Right renal cortex interstitium (tissue), 3 donors: ENCODE data around the gene TPMT. TPM values are rescaled to one million over a fixed set of nuclear protein-coding genes. Genes with fewer than 3 reads are reported as not detected.
"Not testable (repeated sequence)": the region's sequence is repeated elsewhere in the genome, so short reads cannot be mapped to it uniquely, and the experiment has no call there.

Experiments used
- DNase-seq, 3 donors: peaks; one replicate each; pipeline ENCODE4 v3.0.0-alpha.2; 2013; ENCODE audit warnings: low read depth in 3 of 3, low spot score in 2 of 3
- polyA plus RNA-seq, 3 donors: library from polyadenylated mRNA; unstranded; fragments of 120-200 nt; gene quantifications; one replicate each; pipeline ENCODE4 v1.2.1, GENCODE V29; 2013; ENCODE audit not compliant: insufficient read length in 3 of 3

The TPMT gene
- polyA plus RNA-seq, 3 donors = 29.5 to 30.9 (median 29.6) TPM

DNA sequence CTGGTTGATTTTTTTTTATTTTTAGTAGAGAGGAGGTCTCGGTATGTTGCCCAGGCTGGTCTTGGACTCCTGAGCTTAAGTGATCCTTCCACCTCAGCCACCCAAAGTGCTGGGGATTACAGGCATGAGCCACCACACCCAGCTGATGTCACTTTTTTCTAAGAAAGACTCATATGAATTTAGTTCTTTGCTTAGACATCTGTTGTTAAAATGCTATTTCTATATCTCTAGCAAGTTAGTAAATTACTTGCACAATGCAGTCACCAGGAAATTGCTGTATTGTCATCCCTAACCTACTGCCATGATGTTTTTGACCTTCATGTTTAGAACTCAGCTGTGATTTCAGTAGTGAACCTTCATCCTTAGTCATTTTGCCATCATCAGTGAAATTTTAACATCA lies 6.0 kb upstream of the TPMT start:
- no peak for DNase-seq

DNA sequence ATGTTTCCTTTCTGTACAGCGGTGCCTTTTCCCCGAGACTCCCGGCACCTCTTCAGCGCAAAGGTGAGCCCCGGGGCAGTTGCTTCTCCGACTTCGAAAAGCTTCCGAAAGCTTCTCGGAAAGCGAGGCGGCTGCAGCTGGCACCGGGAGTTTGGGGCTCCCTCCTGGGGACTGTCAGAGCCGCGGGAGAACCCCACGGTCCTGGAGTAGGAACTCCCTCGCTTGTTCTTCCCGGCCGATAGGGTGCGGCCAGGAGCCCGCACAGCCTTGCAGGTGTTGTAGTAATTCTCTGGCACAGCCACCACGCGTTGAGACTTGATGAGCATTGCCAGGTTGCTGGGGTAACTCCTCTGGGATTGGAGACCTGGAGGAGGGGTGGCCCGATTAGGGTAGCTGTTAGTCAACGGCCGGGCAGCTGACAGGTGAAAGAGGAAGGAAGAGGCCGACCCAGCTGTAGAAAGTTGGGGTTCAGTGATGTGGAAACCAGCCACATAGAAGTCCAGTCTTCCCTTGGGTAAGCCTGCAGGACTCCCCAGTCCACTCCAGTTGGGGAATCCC lies 1.1 kb upstream of the TPMT start:
- DNase-seq = peak in 1 of 3 donors; percentile 32

DNA sequence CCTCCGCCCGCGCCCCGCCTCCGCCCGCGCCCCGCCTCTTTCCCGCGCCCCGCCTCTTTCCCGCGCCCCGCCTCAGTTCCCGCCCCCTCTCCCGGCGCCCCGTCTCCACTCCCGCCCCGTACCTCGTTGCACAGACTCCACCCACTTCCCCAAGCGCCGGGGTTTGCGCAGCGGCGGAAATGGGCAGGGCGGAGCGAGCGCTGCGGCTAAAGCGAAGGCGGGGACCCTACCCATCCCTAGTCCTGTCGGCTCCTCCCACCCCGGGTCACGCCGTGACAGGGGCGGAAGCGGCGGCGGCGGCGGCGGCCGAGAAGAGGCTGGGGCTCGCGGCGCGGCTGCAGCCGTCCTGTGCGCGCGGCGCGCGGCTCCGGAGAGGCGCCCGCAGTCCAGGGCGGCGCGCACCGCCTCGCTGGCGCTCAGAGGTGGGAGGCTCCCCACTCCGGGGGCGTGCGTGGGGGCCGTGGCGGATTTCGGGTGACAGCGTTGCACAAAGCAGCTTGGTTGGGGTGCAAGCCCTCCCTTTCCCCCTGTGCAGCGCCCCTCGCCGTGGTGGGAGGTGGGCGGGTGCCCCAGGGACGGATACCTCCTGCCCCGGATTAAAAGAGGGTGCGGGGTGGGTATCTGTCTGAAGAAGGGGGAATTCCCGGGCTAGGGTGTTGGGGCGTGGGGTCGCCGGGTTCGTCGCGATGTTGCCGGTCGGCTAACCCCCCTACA lies 430 bp upstream of the TPMT start, which contains the start of gene KDM1B:
Gene KDM1B (plus strand): TSS at position 273 of the 714 bp plus-strand sequence. CDS start 4,474 bp downstream, outside the sequence.
- peak; percentile 88 to 95 (median 92) for DNase-seq

DNA sequence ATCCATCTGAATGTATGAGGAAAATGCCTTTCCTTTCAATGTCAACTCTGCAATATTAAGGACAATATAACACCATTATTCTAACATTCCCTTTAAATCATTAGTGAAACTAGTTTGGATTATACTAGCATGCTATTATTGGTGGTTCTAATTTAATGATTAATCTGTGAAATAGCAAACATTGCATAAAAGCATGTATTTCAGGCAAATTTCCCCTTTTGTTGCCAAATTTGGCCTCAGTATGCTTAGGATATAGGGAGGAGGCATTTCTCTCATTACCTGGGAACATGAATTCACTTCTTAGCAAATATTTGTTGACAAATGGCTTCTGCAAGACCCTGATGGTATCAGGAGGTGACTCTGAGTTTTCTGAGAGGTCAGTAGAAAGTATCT lies 1.6 kb downstream of the TPMT start:
- no peak for DNase-seq

DNA sequence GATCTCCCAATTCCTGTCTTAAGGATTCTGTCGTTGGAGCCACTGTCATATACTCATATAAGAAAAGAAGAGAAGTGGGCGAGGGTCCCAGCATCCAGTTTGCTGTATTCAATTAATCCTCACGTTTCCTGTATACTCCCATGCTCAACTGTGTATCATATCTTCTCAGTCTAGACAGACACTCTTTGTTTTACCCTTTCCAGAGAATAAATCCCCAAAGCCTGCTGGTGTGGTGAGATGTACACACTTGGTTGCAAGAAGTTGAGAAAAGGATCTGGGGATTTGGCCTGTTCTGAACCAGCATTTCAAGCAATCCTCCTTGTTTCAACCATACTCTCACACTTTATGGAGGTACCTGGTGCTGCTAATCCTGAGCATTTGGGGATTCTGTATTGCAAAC lies 3.1 kb downstream of the TPMT start:
- DNase-seq = no peak

DNA sequence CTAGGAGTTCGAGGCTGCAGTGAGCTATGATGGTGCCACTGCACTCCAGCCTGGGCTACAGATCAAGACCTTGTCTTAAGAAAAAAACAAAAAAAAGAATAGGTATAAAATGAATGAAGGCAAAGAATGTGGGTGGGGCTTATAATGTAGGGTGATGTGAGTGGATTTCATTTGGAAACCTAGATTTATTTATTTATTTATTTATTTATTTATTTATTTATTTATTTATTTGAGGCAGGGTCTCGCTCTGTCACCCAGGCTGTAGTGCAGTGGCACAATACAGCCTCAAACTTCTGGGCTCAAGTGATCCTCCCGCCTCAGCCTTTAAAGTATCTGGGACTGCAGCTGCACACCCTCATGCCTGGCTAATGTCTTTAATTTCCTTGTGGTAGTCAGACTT lies 3.5 kb downstream of the TPMT start:
- not testable (repeated sequence) for DNase-seq

DNA sequence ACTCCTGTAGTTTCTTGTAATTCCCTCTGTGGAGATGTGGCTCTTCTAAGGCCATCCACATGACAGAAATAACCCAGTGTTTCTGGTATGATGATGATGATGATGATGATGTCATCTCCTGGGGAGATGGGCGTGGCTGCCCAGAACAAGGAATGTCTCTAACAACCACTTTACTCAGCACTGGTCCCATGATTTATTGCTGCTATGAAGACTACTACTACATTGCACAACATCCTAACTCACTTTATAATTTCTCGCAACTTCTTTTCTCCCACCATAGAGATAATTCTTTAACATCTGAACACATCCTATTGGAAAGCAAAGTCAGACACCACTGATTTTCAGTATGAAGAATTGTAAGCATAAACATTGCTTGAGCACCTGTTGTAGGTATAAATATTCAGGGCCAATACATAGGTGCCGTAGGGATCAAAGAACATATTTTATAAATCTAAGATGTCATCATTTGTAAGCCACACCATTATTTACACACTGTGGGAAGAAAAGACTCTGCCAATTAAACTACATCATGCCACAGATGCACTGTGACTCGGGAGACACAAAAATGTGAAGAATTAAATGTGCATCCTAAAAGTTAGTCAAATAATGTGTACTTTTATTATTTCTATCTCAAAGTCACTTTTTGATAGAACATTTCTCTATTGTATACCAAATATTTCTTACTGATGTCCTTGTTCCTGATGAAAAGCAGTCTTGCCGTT lies 6.4 kb downstream of the TPMT start:
- no peak for DNase-seq

DNA sequence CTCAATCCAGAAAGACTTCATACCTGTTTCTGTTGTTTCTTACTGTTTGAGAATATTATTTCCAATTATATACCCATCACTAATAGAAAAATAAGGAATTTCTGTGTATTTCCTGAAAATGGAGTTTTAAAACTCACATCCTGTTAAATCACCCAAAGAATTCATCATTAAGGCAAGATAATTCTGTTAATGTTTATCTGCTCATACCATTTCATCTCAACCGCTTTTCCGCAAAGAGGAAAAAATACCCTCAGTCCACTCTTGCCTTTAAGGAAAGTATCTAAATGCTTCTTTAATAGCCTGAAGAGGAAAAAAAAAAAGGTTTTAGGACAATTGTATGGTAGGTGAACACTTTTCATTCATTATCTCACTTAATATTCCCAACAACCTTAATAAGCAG lies 7.3 kb downstream of the TPMT start:
- DNase-seq = no peak

DNA sequence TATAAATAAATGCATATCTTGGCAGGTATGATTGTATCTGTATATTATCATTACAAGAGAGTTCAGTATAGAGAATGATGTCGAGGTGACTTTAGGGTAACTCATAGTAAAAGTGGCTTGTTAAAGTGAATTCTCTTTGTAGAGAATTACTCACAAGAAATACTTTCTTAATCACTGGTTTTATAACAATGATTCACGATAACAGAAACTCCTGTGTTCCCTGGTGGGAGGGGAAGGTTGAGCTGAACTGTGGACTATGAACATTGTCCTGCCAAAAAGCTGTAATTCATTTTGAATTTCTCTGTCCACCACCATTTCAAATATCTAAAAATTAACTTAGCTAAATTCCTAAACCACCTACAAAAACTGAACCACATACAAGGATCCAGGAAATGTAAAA lies 7.7 kb downstream of the TPMT start:
- no peak for DNase-seq

DNA sequence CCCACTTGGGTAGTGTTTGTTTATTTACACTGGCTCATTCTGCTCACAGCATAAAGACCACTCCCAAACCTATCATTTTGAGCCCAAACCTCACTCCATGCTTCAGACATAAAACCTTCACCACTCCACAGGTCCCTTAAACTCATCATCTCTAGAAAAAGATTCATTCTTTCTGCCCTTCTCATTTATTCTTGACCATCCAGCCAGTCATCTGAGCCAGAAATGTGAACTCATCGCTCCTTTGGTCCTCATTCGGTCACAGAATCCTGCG lies 12.4 kb downstream of the TPMT start:
- DNase-seq = no peak

DNA sequence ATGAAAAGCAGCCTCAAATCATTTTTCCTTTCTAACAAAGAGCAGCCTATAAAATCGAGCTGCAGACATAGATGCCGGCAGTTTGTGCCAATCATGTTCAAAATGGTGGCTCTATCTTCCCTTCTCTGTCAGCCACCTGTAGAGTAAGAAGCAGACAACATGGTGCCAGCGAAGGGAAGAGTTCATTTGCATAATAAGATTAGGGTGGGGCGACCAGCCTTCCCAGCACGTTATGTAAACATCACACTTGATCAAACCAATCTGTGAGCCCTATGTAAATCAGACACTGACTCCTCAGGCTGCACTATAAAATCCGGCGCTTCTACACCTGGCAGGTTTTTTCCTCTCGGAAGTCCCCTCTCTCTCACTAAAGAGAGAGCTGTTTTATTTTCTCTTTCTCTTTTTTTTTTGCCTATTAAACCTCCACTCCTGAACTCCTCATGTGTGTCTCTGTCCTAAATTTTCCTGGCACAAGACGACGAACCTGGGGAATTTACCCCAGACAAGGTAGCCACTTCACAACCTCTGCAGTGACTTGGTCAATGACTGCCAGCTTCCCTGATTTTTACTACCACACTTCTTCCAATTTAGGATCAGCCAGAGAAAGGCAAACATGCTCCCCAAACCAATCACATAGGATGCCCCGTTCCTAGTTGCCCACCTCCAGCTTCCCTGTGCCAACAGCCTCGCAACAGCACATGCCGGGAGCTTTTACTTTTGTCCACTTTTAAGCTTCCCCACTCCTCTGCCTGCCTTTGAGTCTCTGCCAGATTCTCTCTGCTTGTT lies 12.9 kb downstream of the TPMT start:
- no peak for DNase-seq

DNA sequence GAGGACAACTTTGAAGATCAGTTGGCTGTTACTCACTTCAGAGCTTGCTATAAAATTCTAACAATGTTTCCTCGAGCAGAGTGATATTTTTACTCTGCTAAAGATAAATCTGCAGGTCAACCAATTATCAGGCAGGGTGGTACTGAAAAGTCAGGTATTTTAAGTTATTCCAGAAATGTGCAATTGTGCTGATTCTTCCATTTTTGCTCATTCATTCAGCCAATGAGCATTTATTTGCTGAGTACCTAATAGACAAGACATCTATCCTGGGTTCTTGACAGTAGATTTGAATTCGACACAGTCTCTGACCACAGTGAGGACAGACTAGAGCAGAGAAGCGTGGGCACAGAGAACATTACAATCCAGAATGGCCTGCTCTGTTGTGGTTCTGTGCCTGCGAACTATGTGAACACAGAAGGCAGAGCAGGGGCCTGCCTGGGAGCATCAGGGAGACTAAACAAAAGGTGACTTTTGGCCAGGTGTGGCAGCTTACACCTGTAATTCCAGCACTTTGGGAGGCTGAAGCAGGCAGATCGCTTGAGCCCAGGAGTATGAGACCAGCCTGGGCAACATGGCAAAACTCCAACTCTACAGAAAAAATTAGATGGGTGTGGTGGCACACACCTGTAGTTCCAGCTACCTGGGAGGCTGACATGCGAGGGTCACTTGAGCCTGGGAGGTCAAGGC lies 14.8 kb downstream of the TPMT start:
- no peak for DNase-seq

DNA sequence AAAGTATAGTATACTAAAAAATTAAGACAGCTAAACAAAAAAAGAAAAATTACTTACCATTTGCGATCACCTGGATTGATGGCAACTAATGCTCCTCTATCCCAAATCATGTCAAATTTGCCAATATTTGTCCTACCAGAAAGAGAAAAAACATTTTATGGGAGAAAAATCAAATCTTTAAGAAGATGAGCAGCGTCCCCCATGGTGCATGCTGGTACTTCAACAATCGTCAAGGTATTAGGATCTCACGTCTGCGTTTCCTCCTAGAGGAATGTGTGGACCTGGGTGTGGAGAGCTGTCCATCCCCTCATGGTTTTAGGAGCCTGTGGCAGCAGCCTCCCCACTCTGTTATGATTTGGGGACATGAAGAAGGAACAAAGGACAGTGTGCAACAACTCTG lies 16.0 kb downstream of the TPMT start:
- DNase-seq = no peak

DNA sequence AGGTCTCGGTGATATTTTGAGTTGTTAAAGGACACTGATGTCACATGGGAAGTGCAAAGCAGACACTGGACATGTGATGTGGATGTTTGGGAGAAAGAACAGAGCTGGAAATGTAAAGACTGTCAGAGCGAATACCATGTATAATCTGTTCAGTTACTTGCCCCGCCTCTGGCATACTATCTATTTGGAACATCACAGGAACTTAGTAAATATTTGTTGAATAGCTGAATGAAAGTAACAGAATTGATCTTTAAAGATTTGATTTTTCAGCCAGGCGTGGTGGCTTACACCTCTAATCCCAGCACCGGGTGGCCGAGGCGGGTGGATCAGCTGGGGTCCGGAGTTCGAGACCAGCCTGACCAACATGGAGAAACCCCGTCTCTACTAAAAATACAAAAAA lies 18.6 kb downstream of the TPMT start:
- no peak for DNase-seq

DNA sequence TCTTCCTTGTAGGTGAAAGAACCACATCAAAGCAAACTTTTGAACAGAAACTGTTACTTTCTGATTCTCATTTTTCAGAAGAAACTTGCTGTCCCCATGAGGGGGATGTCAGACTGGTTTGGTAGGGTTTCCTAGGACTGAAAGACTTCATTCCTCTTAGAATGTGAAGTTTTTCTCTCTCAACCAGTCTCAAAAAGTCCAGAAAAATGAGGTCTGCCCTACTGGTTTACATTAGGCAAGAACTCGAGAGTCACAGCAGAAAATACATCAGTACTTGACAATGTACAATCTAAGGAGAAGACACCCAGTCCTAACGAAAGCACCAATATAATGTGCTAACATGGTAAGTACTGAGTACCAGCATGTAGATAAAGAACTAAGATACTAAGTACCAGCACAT lies 19.7 kb downstream of the TPMT start:
- no peak for DNase-seq

DNA sequence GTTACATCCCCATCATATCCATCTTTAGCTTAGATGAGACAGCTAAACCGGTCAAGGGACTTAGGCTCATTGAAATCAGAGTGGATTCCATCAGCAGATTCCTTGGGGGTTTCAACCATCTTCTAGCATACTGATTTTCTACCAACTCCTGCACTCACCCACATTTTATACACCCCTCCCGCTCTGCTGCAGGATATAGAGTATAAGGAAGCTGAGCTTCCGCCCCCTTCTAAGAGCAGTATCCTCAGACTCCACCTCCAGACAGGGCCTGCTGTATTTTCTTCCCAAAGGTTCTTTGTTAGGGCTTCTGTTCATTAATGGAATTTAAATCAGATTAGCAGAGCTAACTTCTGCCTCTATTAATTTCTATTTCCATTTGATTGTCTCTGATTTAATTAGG lies 22.5 kb downstream of the TPMT start:
- no peak for DNase-seq

DNA sequence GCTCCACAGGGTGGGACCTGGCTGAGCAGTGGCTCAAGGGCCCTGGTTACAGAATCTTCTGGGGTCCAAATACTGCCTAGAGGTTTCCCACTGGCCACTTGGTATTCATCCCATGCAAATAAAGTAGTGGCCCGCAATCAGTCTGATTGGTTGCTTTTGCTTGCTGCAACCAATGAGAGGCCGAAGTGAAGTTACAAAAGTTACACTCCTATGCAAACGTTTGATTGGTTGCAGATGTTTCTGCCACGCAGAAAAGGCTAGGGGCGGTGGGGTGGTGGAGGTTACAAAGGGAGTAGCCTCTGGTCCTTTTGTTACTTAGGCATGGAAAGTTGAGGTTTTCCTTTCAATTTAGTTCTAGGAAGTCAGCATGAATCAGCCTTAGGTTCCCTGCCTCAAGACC lies 28.8 kb downstream of the TPMT start:
- no peak for DNase-seq

DNA sequence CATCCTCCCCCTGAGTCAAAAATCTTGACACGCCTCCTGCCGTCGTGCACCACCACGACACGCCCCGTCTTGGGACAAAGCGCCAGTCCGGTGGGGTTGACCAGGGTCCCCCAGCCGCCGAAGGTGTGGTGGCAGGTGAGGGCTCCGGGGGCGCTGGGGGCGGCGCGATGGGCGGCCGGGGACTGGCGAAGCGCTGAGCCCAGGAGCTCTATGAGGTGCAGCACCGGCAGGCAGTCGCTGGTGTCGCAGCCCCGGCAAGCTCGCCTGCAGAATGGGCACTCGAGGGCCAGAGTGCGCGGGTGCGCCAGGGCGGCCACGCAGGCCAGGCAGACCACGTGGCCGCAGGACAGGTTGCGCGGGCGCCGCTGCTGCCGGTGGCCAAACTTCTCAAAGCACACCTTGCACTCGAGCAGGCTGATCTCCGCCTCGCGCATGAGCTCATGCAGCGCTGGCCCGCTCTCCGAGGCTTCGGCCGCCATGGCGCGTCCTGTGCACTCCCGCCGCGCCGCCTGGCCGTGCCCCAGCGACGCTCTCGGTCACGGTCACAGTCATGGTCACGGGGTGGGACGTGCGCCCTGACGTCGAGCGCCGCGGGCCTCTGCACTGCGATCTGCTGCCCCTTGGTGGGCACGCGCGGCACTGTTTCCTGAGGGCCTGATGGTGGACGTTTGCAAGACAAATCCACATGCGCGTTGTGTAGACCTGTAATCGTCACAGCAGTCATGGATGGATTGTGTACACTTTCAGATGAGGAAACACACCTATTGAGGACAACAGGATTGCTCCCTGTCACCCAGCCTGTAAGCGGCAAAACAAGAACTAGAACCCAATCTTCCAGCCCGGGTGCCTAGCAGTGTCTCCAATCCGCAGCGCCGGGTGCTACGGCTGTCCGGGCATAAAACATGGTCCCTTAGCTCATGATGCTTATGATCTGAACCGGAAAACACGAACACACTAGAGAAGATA lies 32.5 kb downstream of the TPMT start, which contains the start of gene NHLRC1:
Gene NHLRC1 (minus strand): TSS at position 550 of the 966 bp plus-strand sequence. CDS start 71 bp downstream, at position 479.
- DNase-seq = peak; percentile 61 to 70 (median 69)

DNA sequence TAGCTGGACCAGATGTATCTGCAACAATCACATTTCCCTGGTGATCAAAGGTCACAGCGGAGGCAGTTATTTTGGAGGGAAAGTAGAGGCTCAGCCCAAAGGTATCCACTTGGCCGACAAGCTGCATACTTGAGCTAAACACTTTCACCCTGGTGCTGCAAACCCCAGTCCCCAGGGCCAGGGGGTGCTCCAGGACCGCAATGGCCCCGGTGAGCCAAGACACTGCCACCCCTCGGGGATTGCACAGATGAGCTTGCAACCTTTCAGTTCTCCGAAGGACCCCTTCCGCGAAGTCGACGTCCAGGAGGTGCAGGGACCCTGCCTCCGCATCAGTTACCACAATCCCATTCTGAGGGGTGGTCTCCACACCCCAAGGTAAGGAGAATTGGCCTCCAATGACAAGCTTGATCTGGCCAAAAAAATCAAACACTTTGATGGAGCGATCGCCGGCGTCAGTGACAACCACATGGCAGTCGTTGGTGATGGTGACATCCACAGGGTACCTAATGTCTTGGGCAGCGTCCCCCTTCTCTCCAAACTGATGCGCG lies 33.2 kb downstream of the TPMT start:
- no peak for DNase-seq
